Dedifferentiated amniotic fluid mesenchymal stem cell (primary cell): ENCODE data around the gene INTS6.

Source experiments
- DNase-seq: peaks from one replicate; pipeline ENCODE4 v3.0.0-alpha.2; 2016; ENCODE audit errors: extremely low spot score

Gene INTS6

DNA sequence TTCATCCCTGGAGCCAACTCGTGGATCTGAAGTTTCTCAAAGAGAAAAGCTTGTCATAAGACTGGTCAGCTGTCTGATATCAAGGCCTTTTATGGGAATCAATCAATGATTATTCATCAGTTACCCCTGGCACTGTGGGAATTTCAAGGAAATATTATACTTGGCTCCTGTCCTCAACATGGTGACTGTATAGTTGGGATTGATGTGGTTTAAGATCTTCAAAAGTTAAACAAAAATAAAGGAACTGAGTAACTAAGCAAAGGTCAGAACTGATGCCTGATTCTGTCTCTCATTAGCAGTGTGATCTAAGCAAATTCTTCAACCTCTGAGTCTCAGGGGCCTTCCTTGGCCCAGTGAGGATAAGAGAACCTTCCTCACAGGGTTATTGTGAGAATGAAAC is 135.6 kb downstream of the INTS6 start:
- DNase-seq: no peak

DNA sequence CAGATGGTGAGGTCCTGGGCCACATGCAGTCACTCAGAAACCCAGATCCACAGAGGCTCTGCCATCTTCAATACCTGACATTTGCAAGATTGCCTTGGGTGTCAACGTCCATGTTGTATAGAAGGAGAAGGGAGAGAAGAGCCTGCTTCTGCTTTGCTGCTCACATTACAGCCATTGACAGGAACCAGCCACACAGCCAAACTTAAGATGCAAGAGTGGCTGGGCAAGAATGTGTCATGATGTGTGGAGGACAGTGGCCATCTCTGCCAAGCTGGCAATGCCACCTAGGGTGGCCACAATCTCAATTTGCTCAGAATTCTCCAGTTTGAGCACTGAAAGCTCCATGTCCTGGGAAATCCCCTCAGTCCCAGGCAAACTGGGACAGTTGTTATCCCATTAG is 139.2 kb downstream of the INTS6 start:
- no peak for DNase-seq

DNA sequence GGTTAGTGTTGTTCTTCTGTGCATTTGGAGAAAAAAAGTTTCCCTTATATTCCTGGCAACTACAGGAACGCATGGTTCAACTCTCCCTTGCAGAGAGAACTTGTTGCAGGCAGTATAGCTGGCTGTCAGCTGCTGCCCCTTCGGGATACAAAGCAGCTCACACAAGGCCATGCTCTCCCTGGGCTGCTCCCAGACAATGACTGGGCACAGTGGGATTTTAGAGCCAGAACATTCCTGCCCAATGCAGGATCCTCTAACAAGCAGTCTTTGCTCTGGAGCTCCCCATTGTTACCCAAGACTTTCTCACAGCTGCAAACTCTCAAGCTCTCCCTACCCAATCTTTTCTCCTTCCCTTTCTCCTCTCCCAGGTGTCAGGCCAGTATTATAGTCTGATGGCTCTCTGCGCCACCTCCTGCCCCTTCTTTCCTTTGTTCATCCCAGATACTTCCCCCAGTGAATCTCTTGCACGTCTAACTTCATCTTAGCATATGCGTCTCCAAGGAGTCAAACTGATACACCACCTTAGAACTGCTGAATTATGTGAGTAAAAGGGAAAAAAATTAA is 140.8 kb downstream of the INTS6 start:
- DNase-seq: no peak
